Hematopoietic multipotent progenitor cell treated with erythropoietin and hydrocortisone succinate and interleukin-3 and kit ligand, for 17 days (in vitro differentiated cells): ENCODE results near the gene LPIN2.
"Not testable (repeated sequence)": the region's sequence is repeated elsewhere in the genome, so short reads cannot be mapped to it uniquely, and the experiment has no call there.

Experiments
- DNase-seq: peaks from one replicate; pipeline ENCODE4 v3.0.0-alpha.2; 2015; ENCODE audit warnings: low spot score

Gene LPIN2

DNA sequence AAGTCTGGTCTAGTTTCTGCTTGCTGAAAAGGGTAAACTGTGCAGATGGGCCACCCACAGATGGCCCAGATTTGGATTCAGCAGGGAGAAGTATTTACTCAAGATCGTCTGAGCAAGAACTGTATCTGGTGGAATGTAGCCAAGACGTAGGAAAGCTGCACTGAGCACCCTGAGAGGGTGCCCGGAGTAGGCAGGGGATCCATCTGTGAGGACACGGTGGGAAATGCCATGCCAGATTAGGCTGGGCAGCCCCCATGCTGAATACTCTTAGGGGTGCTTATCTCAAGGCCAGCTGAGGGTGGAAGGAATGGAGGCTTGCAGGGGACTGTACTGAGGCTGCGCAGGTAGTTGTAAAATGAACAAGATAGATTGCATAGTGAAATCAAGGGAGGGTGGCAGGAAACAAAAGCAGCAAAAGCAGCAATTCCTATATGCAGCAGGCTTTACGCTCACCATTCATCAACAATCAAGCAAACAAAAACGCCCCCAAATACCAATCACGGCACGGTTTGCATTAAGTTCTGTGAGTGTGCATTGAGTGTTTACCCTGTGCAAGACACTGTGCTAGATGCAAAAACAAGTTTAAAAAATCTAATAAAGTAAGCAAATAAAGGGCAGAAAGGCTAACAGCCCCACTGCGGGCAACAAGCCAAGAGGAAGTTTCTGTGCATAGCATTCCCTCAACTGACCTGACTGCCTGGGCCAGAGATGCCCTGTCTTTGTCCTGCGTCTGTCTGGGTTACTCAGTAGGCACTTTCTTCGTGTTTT lies 32.2 kb upstream of the LPIN2 start:
- DNase-seq = no peak

DNA sequence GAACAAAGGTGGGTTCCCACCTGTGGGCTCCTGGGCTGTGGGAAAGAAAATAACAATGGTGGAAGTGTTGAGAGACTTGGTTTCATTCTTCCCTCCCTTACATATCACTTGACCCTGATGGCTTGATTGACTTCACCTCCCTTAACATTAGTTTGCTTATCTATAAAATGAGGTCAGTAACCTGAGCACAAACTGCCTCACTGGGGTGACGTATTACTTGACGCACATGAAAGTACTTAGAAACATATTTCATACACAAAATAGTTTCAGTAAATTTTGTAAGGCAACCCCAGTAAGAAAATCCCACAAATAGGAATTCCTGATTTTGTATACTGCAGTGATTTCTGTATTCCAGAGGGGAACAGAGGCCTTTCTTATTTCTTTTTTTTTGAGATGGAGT lies 29.4 kb upstream of the LPIN2 start:
- no peak for DNase-seq

DNA sequence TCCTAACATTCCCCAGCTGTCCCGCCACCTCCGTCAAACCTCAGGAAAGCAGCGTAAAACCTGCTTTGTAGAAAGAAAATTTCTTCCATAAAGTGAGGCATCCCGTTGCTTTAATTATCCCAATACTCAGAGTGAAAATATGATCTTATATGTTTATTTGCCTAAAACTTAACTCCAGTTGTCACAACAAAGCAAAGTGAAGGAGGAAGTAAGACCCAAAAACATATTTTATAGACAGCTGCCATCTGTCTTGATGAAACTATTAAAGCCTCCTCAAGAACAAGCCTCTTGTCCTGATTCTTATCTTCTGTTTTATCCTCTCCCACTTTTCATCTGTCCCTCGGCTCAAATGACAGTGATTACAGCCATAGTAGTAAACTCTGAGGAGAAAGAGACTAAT lies 28.9 kb upstream of the LPIN2 start:
- DNase-seq = no peak

DNA sequence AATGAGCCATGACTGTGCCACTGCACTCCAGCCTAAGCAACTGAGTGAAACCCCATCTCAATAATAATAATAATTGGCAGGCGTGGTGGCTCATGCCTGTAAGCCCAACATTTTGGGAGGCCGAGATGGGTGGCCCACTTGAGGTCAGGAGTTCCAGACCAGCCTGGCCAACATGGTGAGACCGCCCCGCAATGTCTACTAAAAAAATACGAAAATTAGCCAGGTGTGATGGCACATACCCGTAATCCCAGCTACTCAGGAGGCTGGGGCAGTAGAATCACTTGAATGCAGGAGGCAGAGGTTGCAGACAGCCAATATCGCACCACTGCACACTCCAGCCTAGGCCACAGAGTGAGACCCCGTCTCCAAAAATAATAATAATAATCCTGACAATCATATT lies 27.9 kb upstream of the LPIN2 start:
- no peak for DNase-seq

DNA sequence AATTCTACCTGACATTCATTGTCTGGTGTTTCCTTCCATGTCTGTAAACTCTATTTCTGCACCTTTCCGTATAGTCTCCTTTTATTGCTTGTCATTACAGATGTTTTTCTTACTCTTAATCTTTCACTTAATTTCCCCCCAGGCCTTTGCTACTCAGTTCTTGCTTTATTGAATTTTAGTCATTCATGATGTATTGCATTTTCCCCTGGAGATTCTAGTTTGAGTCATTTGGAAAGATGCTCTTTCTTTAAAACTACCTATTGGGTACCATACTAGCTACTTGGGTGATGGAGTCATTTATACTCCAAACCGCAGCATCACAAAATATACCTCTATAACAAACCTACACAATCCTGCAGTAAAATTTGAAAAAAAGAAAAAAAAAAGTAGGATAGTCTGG lies 27.2 kb upstream of the LPIN2 start:
- no peak for DNase-seq

DNA sequence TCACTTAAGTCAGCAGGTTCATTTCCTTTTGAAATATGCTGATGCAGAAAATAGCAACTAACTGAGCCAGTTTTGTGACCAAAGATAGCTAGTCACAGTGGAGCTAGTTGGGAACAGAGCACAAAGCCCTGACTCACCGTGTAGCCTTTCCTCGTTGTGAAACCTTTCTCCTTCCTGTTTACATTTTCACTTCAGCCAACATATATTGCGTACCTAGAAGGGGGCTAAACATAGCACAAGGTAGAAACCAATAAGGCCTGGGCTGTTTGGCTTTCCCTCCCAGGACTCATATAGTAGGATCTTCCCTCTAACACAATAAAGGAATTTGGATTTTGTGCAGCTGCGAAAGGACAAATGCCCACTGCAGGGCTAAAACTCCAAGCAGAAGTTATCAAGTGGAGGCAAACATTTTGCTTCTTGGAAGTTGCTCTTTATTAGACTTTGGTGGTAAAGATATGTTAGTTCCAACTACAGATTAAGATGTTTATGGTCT lies 24.5 kb upstream of the LPIN2 start:
- DNase-seq = peak; percentile 30

DNA sequence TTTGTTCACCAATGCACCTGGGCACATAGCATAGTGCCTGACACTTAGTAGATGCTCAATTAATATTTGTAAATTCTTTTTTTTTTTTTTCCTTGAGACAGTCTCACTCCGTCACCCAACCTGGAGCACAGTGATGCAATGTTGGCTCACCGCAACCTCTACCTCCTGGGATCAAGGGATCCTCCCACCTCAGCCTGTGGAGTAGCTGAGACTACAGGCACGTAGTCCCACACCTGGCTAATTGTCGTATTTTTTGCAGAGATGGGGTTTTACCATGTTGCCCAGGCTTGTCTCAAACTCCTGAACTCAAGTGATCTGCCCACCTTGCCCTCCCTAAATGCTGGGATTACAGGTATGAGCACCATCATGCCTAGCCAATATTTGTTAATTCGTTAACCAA lies 23.2 kb upstream of the LPIN2 start:
- no peak for DNase-seq

DNA sequence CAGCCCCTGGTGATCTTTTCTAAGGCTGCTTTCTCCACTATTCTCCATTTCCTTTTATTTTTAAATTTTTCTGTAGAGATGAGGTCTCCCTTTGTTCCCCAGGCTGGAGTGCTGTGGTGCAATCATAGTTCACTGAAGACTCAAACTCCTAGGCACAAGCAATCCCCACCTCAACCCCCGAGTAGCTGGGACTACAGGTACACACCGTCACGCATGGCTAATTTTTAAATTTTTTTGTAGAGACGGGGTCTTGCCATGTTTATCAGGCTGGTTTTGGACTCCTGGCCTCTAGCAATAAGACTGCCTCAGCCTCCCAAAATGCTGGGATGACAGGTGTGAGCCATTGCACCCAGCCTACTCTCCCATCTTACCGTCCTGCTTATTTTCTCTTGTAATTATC lies 22.7 kb upstream of the LPIN2 start:
- DNase-seq = no peak

DNA sequence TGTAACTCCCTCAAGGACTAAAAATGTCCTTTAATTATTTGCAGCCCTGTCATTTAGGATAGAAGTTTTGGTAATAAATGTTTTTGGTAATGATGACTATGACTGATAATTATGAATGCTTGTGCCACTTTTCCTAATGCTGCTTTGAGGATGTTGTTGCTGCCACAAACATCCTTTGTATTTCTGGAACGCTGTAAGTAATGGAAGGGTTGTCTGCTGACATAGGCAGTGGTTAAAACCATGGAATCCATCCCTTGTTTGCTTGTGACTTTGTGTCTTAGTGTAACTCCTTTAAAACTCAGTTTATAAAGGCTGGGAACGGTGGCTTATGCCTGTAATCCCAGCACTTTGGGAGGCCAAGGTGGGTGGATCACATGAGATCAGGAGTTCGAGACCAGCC lies 19.8 kb upstream of the LPIN2 start:
- no peak for DNase-seq

DNA sequence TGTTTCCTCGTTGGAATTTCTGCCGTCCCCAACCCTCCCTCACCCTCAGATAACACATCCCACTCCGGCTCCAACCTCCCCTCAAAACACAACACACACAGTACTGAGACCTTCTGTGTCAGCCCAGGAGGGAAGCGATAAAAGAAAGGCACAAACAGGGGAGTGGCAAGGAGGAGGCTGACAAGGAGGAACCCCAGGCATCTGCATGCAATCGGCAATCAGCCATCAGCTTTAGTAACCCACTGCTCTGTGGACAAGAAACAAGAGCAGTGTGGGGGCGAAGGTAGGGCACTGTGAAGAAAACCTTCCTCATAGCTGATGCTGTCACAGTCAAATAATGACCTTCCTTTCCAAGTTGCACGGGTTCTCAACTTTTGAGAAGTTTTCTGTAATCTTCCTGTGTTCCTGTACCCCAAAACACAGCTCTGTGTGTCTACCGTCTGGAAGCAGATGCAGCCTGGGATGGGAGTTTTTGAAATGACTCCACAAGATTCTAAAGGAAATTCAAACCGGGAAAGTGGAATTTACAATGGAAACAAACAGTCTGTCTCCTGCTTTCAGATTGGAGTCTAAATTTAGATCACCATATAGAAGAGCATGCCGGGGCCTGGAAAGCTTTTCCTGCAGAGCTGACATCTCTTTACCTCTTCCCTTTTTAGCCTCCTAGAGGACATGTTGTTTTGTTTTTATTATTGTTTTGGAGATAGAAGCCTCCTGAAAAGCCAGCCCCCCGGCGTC lies 16.4 kb upstream of the LPIN2 start:
- no peak for DNase-seq

DNA sequence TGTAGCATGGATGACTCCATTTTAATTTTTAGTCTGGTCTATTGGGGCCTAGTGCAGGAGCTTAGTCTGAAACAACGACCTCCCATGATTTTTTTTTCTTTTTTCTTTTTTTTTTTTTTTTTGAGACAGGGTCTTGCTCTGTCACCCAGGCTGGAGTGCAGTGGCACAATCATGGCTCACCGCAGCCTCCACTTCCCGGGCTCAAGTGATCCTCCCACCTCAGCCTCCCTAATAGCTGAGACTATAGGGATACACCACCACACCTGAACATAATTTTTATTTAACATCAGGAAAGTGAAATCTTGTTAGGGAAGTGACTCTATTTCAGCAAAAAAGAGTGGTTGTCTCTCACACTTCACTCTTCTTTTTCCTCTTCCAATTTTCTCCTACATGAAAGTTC lies 15.2 kb upstream of the LPIN2 start:
- not testable (repeated sequence) for DNase-seq

DNA sequence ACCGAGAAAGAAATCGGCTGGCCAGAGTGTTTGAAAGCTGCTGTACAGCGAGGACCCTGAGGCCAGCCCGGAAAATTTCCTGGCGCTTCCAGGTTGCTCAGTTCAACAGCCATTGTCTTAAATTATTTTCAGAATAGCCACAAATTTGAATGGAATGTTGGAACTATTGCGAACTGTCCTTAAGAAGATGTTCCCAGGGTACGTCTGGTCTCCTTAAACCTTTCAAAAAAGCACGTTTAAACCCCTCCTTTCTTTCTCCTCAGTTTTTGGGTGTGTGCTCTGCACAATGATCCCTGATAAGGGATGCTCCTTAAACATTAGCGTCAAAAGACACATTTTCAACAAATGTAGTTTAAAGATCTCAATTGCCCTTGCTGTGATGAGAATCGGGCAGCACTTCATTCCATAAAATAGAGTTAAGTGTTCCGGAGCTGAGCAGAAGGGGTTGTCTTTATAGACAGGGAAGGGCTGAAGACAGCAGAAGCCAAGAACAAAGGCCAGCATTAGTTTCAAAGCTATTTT lies 14.5 kb upstream of the LPIN2 start:
- no peak for DNase-seq

DNA sequence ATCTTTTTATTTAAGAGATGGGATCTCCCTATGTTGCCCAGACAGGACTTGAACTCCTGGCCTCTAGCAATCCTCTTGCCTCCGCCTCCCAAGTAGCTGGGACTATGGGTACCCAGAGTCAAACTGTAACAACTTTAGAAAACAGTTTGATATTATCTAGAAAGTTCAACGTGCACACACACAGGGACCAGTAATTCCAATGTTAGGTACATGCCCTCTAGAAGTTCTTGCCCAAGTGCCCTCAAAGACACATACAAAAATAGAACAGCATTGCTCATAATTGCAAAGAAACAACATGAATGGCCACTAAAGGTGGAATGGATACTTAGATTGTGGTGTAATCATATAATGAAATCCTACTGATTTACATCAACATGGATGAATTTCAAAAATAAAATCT lies 12.6 kb upstream of the LPIN2 start:
- no peak for DNase-seq

DNA sequence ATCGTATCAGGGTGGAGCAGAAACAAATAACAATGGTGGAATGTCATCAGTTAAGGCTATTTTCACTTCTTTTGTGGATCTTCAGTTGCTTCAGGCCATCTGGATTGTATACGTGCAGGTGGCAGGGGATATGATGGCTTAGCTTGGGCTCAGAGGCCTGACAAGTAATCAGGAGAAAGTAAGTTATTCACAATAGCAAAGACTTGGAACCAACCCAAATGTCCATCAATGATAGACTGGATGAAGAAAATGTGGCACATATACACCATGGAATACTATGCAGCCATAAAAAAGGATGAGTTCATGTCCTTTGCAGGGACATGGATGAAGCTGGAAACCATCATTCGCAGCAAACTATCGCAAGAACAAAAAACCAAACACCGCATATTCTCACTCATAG lies 10.7 kb upstream of the LPIN2 start:
- DNase-seq = not testable (repeated sequence)

DNA sequence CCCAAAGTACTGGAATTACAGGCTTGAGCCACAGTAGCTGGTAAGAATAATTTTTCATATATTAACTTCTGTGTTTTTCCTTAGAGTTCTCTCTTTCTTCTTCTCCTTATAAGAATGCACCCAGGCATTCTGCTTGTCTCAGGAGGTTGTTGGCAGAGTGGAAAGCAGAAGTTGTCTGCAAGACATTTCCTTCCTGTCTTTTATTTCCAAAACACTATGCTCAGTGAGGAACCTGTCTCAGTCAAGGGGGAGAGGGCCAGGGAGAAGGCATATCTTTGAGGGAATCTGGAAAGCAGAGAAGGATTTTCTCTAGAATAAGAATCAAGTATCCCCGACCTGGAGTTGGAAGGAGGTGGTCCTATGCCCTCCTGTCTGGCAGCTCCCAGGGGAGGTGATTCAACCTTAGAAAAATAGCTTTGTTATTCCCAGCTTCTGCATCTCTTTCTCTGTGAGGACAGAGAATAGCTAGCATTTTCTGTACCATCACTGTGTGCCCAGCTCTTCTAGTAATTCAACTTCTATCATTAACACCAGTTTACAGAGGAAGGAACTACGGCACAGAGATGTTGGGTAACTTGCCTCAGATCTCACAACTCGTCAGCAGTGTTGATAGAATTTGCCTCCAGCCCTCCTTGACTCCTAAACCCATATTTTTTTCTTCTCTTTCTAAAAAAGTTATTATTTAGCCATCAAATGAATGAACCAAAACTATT lies 3.8 kb upstream of the LPIN2 start:
- DNase-seq = no peak

DNA sequence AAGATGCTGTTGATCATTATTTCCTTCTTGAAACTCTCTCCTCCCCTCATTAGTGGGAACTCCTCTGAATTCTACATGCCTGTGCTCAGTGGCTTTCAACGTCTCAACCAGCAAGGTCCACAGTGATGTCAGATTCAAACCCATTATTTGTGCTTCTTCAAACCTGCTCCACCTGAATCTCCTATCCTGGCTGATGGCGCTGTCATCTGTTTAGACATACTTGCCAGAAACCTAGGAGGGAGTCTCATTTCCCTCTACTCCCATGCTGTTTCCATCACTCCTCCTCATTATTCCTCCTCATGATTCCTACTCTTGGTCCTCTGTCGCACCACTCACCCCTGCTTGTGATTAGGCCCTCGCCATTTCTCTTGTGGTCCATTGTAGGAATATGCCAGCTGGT lies 2.9 kb upstream of the LPIN2 start:
- no peak for DNase-seq

DNA sequence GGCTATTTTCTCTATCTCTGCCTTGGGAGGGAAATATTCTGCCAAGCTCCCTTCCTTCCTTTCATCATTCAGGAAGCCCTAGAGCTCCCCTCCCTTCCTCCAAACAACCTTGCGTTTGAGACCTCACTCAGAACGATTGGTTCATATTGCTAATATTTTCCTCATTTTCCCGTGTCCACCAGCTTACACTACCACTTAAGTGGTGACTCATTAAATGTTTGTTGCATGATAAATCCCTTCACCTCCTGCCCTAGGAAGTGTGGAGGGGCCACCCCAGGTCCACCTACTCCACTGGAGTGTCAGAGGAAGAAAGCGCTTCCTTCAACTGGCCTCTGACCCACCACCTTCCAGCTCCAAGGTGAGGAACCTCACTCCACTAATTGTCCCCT lies 2.3 kb upstream of the LPIN2 start:
- peak; percentile 25 for DNase-seq

DNA sequence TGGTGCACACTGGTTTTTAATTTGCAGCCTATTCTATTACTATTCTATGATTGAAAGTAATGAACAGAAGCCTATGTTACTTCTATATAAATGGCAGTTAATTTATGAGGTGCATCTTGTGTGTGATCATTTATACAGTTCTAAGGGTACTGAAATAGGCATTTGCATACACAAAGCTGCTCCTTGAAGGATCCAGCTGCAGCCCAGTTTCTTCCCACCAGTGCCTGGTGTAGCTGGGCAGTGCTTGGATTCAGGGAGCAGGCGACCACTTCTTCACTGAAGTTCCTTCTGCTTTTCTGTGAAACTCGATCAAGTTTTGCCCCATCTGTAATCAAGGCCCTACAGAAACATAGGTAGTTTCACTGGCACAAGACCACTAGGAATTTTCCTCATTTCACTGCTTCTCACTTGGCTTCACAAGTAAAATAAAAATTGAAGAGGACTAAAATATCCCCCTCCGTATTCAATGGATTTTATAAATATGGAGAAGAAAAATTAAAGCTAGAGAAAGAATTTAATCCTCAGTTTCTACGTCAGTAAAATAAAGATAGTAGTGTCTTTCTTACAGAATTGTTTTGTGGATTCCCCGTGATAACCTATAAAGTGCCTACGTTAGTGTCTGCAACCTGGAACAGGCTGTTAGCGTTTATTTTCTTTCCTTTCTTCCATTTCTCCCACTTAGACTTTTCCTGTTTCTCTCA lies 1.7 kb upstream of the LPIN2 start:
- DNase-seq = no peak

DNA sequence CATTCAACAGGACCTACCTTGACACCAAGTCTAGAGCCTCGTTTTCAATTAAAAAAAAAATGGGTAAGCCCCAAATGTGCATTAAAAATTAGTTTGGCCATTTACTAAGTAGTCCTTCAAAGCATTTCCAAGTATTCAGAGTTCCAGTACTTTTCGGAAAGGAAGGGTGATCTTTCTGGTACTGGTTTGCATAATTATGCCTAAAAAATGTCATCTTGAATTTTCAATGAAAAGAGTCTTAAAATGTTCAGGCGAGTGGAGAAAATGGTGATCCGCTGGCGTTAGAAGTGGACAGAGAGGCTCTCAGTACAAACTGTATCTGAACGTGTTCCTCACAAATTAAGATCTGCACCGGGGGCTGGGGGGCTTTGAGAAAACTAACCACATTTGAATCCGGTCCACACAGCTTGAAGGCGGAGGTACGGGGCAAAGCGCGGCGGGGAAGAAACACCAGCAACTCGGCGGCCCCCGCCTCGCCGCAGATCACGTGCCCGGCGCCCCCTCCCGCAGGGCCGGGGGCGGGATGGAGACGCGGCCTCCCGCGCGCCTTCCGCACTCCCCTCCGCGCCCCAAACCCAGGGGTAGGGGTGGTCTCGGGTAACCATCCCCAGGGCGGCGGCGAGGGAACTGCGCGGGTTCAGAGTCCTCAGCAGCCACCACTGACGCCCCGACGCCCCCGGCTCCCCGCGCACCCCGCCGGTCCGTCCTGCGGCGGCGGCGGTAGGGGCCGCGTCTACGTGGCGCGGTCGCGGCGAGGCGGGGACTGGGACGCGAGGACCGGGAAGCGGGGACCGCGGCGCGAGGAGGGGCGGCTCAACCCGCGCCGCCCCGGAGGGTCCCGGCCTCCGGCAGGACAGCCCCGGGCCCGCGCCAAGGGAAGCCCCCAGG lies 564 bp downstream of the LPIN2 start:
- DNase-seq = peak; percentile 56

DNA sequence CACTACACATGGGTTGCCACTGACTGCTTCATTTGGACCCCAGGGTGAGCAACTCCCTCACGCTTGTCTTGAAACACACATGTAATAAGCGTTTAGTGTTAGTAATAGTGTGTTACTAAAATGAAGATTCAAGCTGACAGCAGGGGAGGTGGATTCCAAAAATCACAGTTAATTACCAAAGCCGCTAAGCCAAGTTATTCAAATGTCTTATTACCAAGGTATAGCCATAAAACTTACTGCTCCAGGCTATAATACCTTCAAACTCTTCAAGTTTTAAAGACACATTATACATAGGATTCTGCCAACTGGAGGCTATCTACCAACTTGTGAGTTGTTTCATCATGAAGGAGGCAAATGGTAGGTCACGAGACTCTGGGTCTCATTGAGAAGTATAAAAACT lies 2.9 kb downstream of the LPIN2 start:
- no peak for DNase-seq

DNA sequence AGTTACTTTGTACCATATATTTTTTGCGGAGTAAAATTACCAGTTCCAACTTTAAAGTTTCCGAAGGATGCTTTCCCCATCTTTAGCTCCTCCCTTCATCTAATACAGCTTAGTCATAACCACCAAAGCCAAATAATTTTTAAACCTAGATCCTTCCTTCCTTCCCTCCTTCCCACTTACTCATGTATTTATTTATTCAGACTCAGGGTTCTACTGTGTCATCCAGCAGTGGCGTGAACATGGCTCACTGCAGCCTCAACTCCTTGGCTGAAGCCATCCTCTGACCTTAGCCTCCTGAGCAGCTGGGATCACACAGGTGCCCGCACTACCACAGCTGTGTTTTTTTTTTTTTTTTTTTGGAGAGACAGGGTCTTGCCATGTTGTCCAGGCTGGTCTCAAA lies 4.4 kb downstream of the LPIN2 start:
- DNase-seq = peak; percentile 70
